ENCODE results near the gene KCTD7. TPM values are rescaled to one million over a fixed set of nuclear protein-coding genes. Genes with fewer than 3 reads are reported as not detected.
"Not testable (repeated sequence)": the region's sequence is repeated elsewhere in the genome, so short reads cannot be mapped to it uniquely, and the experiment has no call there.

Gene KCTD7
- total and polyA plus RNA-seq, 2 donors, result 18.5 to 19.1 TPM

DNA sequence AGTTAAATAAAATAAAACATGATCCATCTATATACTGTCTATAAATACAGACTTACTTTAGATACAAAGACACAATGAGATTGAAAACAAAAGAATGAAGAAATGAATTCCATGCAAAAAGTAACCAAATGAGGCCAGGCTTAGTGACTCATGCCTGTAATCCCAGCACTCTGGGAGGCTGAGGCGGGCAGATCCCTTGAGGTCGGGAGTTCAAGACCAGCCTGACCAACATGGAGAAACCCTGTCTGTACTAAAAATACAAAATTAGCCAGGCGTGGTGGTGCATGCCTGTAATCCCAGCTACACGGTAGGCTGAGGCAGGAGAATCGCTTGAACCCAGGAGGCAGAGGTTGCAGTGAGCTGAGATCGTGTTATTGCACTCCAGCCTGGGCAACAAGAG is 59.0 kb downstream of the KCTD7 start:
- not testable (repeated sequence) for H3K36me3 ChIP-seq (ENCODE audit: insufficient read depth); H3K4me1 ChIP-seq (ENCODE audit: insufficient read depth); H3K27ac ChIP-seq (ENCODE audit: low read depth); DNase-seq (ENCODE audit: extremely low spot score); H3K4me3 ChIP-seq (ENCODE audit: low read depth, low read length)
- WGBS, result 97% methylated on average over 6 of the region's 6 CpGs

DNA sequence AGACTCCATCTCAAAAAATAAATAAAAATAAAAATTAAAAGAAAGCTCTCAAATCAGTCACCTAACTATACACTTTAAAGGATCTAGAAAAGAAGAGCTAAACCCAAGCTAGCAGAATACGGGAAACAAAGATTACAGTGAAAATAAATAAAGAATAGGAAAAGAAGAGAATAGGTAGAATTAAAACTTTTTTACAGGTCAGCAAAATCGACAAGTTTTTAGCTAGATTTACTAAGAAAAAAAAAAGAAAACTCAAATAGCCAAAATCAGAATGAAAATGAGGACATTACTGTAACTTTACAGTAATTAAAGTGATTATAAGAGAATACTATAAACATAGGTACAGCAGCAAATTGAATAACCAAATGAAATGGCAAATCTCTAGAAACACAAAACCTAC is 60.4 kb downstream of the KCTD7 start:
- H3K36me3 ChIP-seq (ENCODE audit: insufficient read depth), result no peaks in the 10 kb centered on the region
- no peak for DNase-seq (ENCODE audit: extremely low spot score)
- H3K4me3 ChIP-seq (ENCODE audit: low read depth, low read length), result no peak overlapping the region
- H3K4me1 ChIP-seq (ENCODE audit: insufficient read depth), result peaks cover 2% of the 10 kb centered on the region
- no peak overlapping the region for H3K27ac ChIP-seq (ENCODE audit: low read depth)
- WGBS, result 73% methylated on average over 2 of the region's 2 CpGs

- Histone ChIP-seq H3K4me3 (ENCODE audit: low read depth, low read length) (no peak overlapping the region), H3K4me1 (ENCODE audit: insufficient read depth) (no peaks in the 10 kb centered on the region), H3K27ac (ENCODE audit: low read depth) (no peak overlapping the region), H3K36me3 (ENCODE audit: insufficient read depth) (no peaks in the 10 kb centered on the region)
- no peak for DNase-seq (ENCODE audit: extremely low spot score)
- WGBS, result 74% methylated on average over 4 of the region's 4 CpGs
Measured at GRCh38 chr7:66693331-66693730, 64.7 kb downstream of the KCTD7 start.

Other genes starting within 250 kb of the KCTD7 start
- 30.1 TPM for gene RABGEF1, start 111.9 kb downstream of the KCTD7 start, total RNA-seq
- gene RABGEF1, start 111.9 kb downstream of the KCTD7 start, polyA plus RNA-seq, result 22.9 TPM